ENCODE measurements around the gene ECSCR. TPM values are rescaled to one million over a fixed set of nuclear protein-coding genes. Genes with fewer than 3 reads are reported as not detected.

The ECSCR gene
- total RNA-seq, 2 donors from 2014 or later, result not detected

GRCh38 chr5:139408191-139408590, 54.4 kb downstream of the ECSCR start:
- ATAC-seq, result no peak
- Mint-ChIP-seq H3K4me1 (ENCODE audit: low read depth in 2 of 2) (peaks cover 12 to 16% of the 10 kb centered on the region in 2 donors), H3K36me3 (no peaks in the 10 kb centered on the region), H3K27ac (no peak overlapping the region), H3K4me3 (no peak overlapping the region), H3K9me3 (no peaks in the 10 kb centered on the region), H3K27me3 (no peaks in the 10 kb centered on the region)
- DNase-seq (ENCODE audit: low spot score), result peak; percentile 20

GRCh38 chr5:139407517-139407916, 55.0 kb downstream of the ECSCR start:
- Mint-ChIP-seq H3K27ac (no peak overlapping the region), H3K4me3 (no peak overlapping the region), H3K36me3 (no peaks in the 10 kb centered on the region), H3K9me3 (no peaks in the 10 kb centered on the region), H3K27me3 (no peaks in the 10 kb centered on the region), H3K4me1 (ENCODE audit: low read depth in 2 of 2) (peaks cover 18 to 22% of the 10 kb centered on the region in 2 donors)
- ATAC-seq (no peak), DNase-seq (ENCODE audit: low spot score) (peak; percentile 31)

GRCh38 chr5:139406963-139407362, 55.6 kb downstream of the ECSCR start:
- no peak for ATAC-seq
- Mint-ChIP-seq H3K4me1 (ENCODE audit: low read depth in 2 of 2) (peaks cover 20 to 25% of the 10 kb centered on the region in 2 donors), H3K4me3 (no peak overlapping the region), H3K27me3 (no peaks in the 10 kb centered on the region), H3K36me3 (no peaks in the 10 kb centered on the region), H3K9me3 (no peaks in the 10 kb centered on the region), H3K27ac (no peak overlapping the region)
- DNase-seq (ENCODE audit: low spot score), result peak; percentile 6

- peak overlapping the region; percentile 94 to 95 for H3K27ac Mint-ChIP-seq
- no peaks in the 10 kb centered on the region for H3K9me3 Mint-ChIP-seq
- no peaks in the 10 kb centered on the region for H3K36me3 Mint-ChIP-seq
- peaks cover 26 to 31% of the 10 kb centered on the region in 2 donors for H3K4me1 Mint-ChIP-seq (ENCODE audit: low read depth in 2 of 2)
- ATAC-seq (no peak), DNase-seq (ENCODE audit: low spot score) (no peak)
- H3K4me3 Mint-ChIP-seq, result peak overlapping the region; percentile 92
- no peaks in the 10 kb centered on the region for H3K27me3 Mint-ChIP-seq
Observed at GRCh38 chr5:139404484-139404840, 58.1 kb downstream of the ECSCR start.

GRCh38 chr5:139403787-139404483, 58.6 kb downstream of the ECSCR start, which contains the start of gene SPATA24:
Gene SPATA24 (minus strand): TSS chr5:139404089. CDS start chr5:139404060, 29 bp downstream.
- peak within 1 kb of the TSS; percentile 92 for H3K4me3 Mint-ChIP-seq

GRCh38 chr5:139403418-139403786, 59.1 kb downstream of the ECSCR start:
- H3K36me3 Mint-ChIP-seq, result no peaks in the 10 kb centered on the region
- DNase-seq (ENCODE audit: low spot score), result no peak
- ATAC-seq, result no peak
- H3K4me3 Mint-ChIP-seq, result peak overlapping the region; percentile 92
- peak overlapping the region; percentile 94 to 95 for H3K27ac Mint-ChIP-seq
- no peaks in the 10 kb centered on the region for H3K27me3 Mint-ChIP-seq
- no peaks in the 10 kb centered on the region for H3K9me3 Mint-ChIP-seq
- peaks cover 30 to 36% of the 10 kb centered on the region in 2 donors for H3K4me1 Mint-ChIP-seq (ENCODE audit: low read depth in 2 of 2)

More at GRCh38 chr5:139403787-139404483, 58.6 kb downstream of the ECSCR start, which contains the start of gene SPATA24:
- Mint-ChIP-seq H3K9me3 (no peaks in the 10 kb centered on the region), H3K27me3 (no peaks in the 10 kb centered on the region), H3K4me1 (ENCODE audit: low read depth in 2 of 2) (peaks cover 30 to 36% of the 10 kb centered on the region in 2 donors), H3K36me3 (no peaks in the 10 kb centered on the region), H3K27ac (peak within 1 kb of the TSS; percentile 94 to 95)
- DNase-seq (ENCODE audit: low spot score), result peak; percentile 99
- ATAC-seq, result peak; percentile 96 to 97

GRCh38 chr5:139402561-139403158, 59.9 kb downstream of the ECSCR start:
- Mint-ChIP-seq H3K9me3 (no peaks in the 10 kb centered on the region), H3K4me3 (peak overlapping the region; percentile 92), H3K27ac (peak overlapping the region; percentile 94 to 95), H3K36me3 (no peaks in the 10 kb centered on the region), H3K27me3 (no peaks in the 10 kb centered on the region), H3K4me1 (ENCODE audit: low read depth in 2 of 2) (peaks cover 33 to 40% of the 10 kb centered on the region in 2 donors)
- ATAC-seq (no peak), DNase-seq (ENCODE audit: low spot score) (no peak)

GRCh38 chr5:139401546-139401945, 61.0 kb downstream of the ECSCR start:
- Mint-ChIP-seq H3K36me3 (no peaks in the 10 kb centered on the region), H3K27ac (no peak overlapping the region), H3K27me3 (no peaks in the 10 kb centered on the region), H3K4me3 (no peak overlapping the region), H3K9me3 (no peaks in the 10 kb centered on the region), H3K4me1 (ENCODE audit: low read depth in 2 of 2) (peaks cover 35 to 47% of the 10 kb centered on the region in 2 donors)
- no peak for ATAC-seq
- DNase-seq (ENCODE audit: low spot score), result no peak

- no peaks in the 10 kb centered on the region for H3K36me3 Mint-ChIP-seq
- H3K27ac Mint-ChIP-seq, result peak overlapping the region; percentile 62 to 81
- no peak for DNase-seq (ENCODE audit: low spot score)
- no peak for ATAC-seq
- peak overlapping the region; percentile 62 for H3K4me3 Mint-ChIP-seq
- H3K4me1 Mint-ChIP-seq (ENCODE audit: low read depth in 2 of 2), result peaks cover 38 to 52% of the 10 kb centered on the region in 2 donors
- no peaks in the 10 kb centered on the region for H3K27me3 Mint-ChIP-seq
- no peaks in the 10 kb centered on the region for H3K9me3 Mint-ChIP-seq
Observed at GRCh38 chr5:139399501-139400121, 62.9 kb downstream of the ECSCR start.

Other genes with a start within 250 kb of the ECSCR start
- gene MATR3, start 169.0 kb downstream of the ECSCR start, total RNA-seq, result 100 to 1,000 TPM; 206 to 229 TPM
- gene PAIP2, start 120.9 kb downstream of the ECSCR start, total RNA-seq, result 10 to 100 TPM; 38.1 to 77.5 TPM
- gene SLC23A1, start 79.4 kb downstream of the ECSCR start, total RNA-seq, result under 1 TPM; 0.36 to 0.78 TPM
- 10 to 100 TPM; 10.3 to 27.6 TPM for gene MZB1, start 72.8 kb downstream of the ECSCR start, total RNA-seq
- gene PROB1, start 67.6 kb downstream of the ECSCR start, total RNA-seq, result 1 to 10 TPM; 3.4 to 6.6 TPM
- gene SPATA24, start 58.7 kb downstream of the ECSCR start, total RNA-seq, result 1 to 10 TPM; 6.4 to 7.2 TPM
- gene DNAJC18, start 23.2 kb downstream of the ECSCR start, total RNA-seq, result 10 to 100 TPM; 11.9 to 12.6 TPM
- not detected for gene SMIM33, start 8.3 kb upstream of the ECSCR start, total RNA-seq
- gene STING1, start 20.0 kb upstream of the ECSCR start, total RNA-seq, result 100 to 1,000 TPM; 138 to 156 TPM
- 100 to 1,000 TPM; 176 to 190 TPM for gene UBE2D2, start 98.6 kb upstream of the ECSCR start, total RNA-seq
- gene CXXC5, start 185.6 kb upstream of the ECSCR start, total RNA-seq, result 1 to 10 TPM; 4.7 to 9.0 TPM

Data from natural killer cell treated with Interleukin-12 subunit alpha and Interleukin-12 subunit beta and Interleukin-15 and Interleukin-18, amount 100 ng/mL, for 72 hours (primary cell).